ENCODE data around the gene CASZ1.

The CASZ1 gene

DNA sequence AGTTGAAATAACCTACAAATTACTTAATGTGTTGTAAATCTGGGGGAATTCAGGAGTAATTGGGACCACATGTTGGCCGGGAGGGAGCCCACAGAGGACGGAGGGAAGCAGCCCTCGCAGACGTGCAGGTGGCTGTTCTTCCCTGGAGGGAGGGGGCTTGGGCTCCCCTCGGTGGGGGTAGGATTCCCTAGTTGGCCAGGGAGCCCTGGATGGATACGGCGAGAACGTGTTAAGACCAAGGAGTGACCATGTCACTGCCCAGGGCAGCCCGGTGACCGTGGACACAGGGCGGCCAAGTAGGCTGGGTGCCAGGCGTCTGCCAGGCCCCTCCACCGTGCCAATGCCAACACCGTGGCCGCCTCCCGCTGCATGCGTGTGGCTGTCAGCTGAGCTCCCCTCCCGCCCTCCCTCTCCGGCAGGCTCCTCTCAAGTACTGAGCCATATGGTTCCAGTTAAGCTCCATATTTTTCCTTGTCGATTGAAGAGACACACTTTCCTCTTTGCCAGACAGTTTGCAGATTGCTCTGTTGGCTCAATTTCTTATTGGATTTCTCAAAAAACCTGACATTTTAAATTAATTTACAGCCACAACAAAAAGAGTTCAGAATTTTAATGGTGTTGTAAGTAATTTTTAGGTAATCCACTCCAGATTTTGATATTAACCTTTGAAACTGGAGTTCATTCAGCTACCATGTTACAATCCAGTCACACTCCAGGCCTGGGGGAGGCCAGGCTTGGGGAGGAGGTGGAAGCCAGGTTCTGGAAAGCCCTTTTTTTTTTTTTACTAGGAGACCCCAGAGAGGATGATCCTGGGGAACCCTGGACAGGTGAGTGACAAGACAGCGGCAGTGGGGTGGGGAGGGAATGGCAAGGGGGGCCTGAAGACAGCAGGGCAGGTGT lies 71.2 kb downstream of the CASZ1 start:
- no peak for DNase-seq

DNA sequence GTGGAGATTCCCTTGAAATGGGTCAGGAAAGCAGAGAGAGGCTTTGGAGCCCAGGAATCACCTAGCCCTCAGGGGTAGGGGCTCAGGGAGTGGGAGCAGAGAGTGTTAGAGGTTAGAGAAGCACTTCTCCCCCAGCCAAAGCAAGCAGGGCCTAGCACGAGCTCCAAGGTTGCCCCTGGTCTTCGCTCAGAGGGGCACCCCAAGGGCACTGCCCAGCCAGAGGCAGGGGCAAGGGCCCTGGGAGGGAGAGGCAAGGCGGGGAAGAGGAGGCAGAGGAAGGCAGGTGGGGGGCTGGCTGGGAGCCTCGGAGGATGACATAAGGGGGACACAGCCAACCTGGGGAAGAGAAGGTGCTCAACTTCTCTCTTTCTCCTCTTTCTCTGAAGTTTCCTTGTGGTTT lies 71.9 kb downstream of the CASZ1 start:
- no peak for DNase-seq

DNA sequence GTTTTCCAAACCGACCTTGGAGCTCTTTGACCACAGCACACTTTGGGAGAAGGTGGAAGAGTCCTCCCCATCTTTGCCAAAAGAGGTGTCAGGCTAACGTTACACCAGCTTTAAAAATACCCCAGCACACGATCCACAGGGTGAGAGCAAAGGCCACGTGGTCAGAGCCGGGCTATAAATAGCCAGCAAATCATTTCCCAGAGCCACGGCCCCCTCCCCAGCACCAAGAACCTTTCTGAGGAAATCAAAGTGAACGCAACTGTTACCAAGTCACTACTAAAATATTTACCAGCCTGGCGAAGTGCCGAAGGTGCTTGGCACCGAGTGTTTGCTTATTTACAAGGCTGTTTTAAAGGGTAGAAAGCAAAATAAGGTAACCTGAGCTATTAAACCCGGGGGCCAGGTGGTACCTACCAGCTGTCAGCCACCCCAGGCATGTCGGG lies 72.4 kb downstream of the CASZ1 start:
- DNase-seq, result no peak

DNA sequence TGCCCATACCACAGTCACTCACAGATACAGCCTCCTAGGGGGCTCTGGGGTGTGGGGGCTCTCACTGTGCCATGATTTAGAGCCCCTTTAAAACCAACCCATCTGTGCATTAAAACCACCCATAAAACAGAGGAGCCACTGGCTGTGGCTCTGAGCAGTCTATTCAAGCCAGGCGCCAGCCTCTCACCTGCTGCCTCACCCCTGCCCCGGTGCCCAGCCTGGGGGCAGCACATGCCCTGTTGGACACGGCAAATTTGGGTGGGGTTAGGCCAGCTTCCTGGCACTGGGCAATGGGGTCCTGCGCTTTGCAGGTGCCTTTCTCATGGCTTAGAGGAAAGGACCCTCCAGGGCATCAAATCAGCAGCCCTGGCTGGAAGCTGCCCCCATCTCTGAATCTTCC lies 73.1 kb downstream of the CASZ1 start:
- no peak for DNase-seq

DNA sequence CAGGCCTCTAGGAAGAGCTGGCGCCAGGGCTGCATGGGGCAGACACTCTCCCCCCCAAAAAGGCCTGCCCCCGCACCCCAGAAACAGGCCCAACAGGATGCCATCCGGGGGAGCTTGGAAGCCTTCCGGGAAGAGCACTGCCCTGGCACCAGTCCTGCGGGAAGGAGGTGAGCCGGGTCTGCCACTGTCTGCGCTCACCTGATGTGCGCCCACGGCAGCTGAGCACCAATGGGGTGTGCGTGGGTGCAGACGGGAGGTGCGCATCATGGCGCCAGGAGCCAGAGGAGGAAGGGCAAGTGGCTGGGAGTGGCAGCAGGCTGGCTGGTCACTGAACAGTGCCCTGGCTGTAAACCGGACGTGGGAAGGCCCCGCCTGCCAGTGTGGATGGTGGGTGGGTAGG lies 73.6 kb downstream of the CASZ1 start:
- no peak for DNase-seq

DNA sequence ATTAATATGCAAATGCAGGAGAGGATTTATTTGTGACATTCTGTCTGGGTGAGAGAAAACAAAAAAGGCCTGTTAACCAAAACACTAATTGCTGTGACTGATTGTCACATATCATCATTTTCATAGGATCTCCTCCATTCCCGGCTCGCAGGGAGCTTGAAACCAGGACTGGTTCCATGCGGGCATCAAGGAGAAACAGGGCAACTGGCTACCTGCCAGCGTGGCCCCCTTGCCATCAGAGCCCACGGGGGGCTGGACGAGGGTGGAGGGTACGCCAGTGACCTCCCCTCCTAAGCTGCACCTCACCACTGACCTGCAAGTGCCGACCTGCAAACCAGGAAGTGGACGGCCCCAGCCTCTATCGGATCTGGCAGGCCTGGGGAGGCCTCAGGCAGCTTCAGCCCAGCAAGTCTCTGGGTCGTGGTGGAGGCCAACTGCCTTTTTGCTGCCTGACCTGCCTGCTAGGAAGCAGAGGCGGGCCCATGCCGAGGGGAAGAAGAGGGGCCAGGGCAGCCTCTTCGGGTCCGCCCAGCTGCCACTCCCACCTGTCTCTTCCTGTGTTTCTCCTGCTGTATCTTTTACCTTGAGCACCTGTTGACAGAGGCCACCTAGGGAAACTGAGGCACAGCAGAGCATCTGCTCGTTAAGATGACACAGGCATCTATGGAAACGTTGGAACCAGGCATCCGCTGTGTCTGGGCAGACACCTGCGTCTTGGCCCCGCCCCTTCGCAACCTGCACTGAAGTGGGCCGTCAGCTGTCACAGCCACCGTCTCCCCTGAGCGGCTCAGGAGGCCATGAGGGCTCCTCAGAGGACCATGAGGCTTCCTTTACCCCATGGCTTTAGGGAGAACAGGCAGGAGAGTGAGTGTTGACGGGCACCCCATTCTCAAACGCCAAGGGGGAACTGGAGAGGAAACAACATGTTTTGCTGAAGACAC lies 74.8 kb downstream of the CASZ1 start:
- DNase-seq, result no peak

DNA sequence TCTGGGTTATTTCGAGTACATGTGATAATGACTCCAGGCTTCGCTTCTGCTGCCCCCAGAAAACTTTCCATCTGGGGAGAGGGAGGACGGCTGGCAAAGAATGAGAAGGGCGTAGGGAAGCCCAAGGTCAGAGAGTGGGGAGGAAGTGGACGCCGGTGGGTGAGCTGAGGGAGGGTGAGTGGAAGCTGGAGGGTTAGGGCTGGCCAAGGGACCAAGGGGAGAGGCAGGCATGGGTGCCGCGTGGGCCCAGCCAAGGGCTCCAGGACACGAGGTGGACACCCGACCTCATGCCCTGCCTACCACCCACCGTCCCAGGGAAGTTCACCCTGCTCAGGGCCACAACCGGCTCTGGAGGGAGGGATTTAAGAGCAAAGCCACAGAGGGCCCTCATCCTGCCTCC lies 75.8 kb downstream of the CASZ1 start:
- no peak for DNase-seq

DNA sequence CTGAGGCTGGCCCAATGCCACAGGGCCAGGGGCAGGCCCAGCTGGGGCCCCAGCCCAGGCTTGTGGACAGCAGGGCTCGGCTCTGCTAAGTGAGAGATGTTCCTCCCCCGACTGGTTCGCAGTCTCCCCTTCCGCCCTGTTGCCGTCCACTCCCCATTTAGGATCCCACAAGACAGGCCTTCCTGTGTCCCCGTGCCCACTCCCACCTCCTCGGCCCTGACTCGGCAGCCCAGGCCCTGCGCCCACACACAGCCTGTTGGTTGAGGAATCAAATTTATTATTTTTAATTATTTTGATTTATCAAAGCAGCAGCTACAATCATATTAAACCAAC lies 78.4 kb downstream of the CASZ1 start:
- DNase-seq, result no peak

DNA sequence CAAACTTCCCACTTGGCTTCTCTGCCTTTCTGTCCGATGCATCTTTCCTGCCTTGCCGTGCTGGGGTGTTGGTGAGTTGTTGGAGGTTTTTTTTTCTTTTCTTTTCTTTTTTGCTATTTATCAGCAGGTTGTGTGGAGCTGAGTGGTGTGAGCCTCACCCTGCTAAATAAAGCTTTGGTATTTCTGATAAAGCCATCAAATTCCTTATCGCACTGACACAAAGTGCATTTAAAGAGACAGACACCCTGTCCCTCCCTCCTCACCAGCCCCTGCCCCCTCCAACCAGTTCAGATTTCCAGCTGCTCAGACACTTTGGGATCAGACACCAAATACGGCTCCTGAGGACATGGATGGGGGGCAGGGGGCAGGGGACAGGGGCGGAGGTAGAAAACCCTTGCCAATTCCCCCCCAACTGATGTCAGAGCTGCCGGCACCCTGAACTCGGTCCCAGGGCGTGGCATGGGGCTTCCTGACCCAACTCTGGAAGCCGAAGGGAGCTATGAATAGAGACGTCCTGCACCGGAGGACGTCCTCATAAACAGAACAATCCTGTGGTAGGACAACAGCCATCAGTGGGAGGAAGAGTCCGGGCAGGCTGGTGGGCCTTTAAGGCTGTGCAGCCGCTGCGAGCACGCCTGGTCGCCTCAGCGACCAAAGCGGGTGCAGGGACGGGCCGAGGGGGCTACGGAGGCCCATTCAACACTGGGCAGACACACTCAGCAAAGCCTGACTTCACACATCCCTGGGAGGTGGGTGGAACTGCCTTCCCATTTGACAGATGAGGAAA lies 79.0 kb downstream of the CASZ1 start:
- no peak for DNase-seq

DNA sequence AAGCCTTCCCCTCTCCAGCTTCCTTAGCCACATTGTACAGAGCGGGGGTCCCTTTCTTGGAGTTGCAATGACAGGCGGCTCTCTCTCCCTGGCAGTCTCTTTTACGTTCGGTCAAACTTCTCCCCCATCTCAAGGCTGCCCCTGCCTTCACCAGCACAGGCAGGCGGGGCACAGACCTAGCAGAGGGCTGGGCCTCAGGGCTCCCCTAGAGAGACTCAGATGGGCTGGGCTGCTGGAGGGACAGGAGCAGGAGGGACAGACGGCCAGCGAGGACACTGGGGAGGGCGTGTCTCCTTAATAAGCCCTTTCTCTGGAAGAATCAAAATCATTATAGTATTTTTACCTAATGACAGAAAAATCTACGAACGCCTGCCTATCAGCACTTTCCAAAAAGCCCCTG lies 79.6 kb downstream of the CASZ1 start:
- DNase-seq, result no peak

DNA sequence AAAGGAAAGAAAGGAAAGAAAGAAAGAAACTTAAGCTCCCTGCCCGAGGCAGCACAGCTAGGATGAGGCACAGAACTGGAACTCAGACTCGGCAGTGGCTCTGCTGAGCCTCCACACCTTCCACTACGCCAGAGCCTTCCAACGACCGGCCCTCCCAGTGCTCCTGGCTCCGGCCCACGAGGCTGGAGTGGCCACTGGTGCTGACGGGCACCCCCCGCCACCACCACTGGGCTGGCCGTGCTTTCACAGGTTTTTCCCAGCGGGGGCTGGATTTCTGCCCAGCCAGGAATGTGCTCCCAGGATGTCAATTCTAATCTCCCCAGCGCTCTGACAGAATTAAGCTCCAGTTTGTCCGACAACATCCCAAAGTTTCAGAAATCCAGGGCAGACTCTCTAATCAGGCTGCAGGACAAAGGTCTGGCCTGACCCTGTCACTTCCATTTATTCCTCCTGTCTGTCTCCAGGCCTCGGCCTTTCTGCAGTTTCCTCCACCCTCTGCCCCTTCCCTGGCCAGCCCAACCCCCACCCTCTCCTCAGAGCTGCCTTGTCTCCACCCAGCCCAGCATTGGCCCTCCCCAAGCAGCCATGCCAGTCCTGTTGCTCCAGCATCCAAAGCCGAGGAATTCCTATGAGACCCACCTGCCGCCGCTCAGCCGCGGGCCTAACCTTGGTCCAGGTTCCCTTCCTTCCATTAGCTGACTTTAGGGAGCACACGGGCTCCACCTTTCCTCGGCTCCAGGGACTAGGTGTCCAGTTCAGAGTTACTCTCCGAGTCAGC lies 81.9 kb downstream of the CASZ1 start:
- DNase-seq, result no peak

DNA sequence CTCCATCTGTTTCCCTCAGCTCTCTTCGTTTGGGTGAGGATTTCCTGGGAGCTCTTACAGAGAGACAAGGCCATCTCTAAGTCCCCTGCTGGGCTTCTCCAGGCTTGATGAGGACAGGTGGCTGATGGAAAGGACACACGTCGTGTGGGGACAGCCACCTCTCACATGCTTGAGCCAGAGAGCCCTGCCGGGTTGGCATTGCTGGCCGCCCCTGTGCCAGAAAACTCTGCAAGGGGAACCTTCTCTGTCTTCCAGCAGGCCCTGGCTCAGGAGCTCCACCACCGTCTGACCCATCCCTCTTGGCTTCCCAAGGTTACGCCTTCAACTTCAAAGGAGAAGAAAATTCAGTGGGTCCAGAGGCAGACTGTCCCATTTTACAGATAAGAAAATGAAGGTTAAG lies 82.8 kb downstream of the CASZ1 start:
- DNase-seq, result no peak

DNA sequence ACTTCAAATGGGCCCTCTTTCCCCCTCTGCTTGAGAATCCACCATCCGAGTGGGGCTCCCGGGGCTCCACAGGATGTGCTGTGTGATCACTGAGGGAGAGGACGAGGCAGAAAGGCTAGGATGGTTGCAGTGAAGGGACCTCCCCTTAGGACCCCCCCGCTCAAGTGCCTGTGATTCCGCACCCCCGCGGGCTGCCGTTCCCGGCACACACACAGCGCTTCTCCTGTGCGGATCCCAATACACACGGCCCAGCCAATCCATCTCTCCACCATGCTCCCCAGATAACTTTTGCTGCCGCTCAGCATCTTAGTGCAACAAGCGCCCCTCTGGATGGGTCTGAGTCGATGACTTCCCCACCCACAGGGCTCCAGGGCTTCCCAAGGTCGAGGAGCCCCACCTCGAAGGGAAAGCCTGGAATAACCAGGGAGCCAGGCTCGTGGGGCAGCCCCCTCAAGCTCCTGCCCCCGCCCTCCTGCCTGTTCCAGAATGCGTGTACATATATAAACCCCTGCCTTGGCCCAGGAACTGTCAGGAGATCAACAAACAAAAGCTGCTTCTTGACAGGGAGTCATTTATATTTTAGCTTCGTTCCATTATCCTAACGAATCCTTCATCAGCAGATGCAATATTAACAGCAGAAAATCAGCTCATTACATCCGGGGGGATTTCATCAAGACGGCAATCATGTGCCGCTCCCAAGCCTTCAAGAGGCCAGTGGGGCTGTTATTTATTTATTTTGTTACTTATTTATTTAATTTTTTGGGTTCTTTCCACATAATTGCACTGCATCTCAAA lies 83.7 kb downstream of the CASZ1 start:
- DNase-seq, result no peak

DNA sequence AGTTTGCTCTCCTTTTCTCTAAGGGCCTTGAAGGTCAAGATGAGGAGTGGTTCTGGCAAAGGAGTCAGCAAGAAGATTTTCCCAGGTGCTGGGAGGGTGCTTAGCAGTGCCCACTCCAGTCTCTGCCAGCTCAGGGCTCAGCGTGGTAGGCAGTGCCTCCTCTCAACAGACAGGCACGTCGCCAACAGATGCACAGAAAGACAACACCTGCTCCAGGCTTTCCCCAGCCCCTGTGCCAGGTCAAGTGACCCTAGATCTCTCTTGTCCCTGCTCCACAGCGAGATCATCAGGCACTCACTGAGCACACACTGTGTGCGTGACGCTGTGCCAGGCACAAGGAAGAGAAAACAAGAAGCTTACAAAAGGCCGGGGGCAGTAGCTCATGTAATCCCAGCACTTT lies 86.0 kb downstream of the CASZ1 start:
- no peak for DNase-seq

DNA sequence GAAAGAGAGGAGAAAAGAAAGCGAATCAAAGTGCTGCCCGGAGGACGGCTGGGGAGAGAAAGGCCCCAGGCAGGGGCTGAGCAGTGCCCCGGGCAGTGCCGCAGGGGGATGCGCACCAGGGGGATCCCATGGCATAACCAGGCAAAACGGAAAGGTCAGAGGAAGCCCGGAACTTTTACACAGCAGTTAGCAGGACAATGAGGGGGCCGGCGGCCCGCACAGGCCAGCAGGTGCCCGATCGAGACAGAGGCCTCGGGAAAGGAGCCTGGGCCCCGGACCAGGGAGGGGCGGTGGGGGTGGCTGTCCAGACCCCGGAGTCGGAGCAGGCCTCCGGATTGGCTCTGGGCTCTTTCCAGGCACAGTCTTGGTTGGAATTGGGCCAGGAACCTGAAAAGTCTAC lies 86.8 kb downstream of the CASZ1 start:
- no peak for DNase-seq

DNA sequence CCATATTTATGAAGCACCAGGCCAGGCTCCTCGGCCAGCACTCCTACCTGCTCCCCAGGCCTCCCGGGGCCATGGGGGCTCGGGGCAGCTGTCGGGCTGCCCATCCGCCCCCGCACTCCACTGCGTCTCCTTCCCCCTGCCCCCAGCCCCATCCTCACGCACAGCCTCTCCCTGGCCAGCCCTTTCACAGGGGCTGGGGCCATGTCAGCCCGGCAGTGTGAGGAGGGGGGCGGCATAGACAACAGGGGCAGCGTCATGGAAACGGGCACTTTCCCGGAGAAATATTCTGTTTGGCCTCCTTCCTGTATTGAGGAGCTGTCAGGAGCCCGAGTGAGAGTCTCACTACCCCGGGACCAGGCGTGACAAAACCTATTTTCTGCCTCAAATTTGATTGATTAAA lies 87.3 kb downstream of the CASZ1 start:
- no peak for DNase-seq

DNA sequence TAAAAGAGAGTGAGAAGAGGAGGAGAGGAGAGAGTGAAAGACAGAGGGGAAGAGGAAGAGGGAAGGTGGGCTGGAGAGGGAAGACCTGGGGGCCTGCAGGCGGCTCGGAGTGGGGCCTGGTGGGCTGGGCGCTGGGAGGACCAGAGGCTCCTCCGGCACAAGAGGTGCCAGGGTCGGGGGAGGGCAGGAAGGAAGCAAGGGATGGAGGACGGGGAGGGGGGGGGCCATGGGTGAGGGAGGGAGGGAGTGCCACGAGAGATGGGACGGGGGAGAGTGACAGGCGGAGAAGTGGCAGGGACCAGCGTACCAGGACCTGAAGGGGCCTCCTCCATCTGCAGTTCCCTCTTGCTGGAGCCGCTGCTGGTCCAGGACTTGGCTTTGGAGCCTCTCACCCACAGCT lies 87.7 kb downstream of the CASZ1 start:
- no peak for DNase-seq

DNA sequence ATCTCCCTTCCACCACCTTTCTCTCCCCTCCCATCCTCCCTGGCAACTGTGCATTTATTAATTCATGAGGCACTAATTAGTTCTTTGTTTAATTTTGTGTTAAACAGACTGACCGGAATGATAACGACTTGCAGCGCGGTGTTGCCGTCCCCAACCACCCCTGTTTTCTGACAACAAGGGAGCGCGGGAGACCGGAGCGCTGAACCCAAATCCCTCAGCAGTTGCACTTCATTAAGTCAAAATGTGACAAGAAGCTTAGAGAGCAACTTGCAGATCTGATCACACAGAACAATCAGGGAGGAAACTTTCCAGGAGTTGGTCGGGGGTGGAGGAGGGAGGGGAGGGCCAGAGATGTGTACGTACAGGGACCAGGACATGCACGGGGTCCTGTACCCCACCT lies 89.2 kb downstream of the CASZ1 start:
- DNase-seq, result no peak

DNA sequence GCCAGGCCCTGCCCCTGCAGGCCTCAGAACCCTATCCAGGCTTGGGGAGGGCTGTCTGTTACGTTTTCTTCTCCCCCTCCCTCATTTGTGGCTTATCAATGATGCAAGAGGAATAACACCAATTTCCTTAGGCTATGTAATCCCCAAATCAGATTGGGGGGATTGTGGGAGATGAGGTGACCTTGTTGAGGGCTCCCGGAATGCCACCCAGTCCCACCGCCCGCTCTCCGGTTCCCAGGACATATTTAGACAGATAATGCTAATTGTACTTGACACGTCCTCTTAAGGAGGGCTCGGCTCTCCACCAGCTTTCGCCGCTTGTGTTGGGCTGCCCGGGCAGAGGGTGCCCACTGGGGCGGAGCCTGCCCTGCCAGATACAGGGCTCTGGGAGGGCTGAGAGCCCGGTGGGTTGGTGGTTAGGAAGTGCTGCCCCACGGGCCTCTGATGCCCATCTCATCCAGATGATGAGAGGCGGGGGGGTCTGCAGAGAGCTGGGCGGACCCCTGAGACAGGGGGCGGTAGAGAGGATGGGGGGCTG lies 90.0 kb downstream of the CASZ1 start:
- DNase-seq, result no peak

DNA sequence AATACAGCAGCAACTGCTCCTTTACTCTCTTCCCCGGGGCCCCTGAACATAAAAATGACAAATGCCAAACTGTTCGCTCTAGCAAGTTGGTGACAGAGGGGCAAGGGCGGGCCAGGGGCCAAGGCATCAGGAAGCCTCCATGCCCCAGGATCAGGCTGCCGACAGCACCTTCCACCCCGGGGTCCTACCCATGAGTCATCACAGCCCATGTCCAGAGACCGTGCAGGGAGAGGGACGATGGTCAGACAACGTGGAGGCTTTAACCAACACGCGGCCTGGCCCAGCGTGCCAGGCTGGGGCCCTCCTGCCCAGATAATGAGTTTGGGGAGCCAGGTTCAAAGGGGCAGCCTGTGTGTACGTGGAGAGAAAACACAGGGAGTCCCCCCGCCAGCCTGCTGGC lies 90.5 kb downstream of the CASZ1 start:
- no peak for DNase-seq

DNA sequence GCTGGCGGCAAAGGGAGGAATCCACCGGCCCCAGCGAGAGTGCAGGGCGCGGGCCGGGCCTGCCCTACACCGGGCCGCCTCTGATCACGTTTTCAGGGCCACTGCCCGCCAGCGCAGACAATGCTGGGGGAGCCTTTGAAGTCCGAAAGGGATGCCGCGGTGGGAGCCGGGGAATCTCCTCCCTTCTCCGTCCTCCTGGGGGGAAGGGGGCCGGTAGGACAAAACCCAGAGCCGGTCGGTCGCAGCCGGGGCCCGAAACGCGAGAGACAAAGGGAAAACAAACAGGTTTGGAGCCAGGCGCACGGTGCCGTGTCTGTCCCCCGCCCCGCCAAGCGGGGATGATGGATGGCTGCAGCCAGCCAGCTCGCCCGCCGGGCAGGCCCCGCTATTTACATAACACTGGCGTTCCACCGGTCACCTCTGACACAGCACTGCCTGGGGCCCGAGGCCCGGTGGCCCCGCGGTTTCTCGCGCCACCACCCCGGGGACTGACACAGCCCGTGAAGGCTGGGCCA lies 92.0 kb downstream of the CASZ1 start:
- no peak for DNase-seq

Data from bone marrow (tissue), 2 donors.